Fibroblast of mammary gland (primary cell): Measurements from ENCODE around the gene RCL1.

Source experiments
- DNase-seq: peaks from one replicate; pipeline ENCODE4 v3.0.0-alpha.2; 2010; ENCODE audit warnings: low read depth
- H3K4me3 ChIP-seq: 2 replicates; pipeline ENCODE4 v1.5.1; 2011; ENCODE audit warnings: low read depth, mild to moderate bottlenecking, low read length, moderate library complexity; ENCODE audit not compliant: control insufficient read depth
- TF ChIP-seq, protein P1 (sequence below): conservative IDR thresholded peaks from 2 replicates; pipeline ENCODE4 v1.5.1; 2011; ENCODE audit warnings: low read depth, low read length, inconsistent platforms; ENCODE audit not compliant: control insufficient read depth, insufficient read depth

The RCL1 gene

DNA sequence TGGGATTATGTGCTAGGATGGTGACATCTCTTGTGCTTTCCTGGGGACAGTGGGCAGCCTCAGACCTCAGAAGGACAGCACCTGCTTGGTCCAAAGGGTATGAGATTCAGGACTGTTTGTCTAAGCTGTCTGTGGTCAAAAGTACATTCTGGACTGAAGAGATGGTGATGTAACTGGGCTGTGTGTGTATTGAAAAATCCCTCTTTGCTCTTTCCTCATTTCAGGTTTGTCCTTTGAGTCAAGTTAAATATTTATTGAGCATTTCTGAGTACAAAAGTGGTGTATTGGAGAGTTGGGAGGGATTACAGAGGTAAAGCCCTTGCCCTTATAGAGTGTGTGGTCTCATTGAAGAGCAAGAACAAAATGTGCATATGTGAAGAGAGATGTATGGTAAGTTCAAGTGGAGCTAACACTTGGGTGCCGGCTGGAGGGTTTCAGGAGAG, 46.7 kb downstream of the RCL1 start:
- H3K4me3 ChIP-seq: no peak overlapping the region
- peak; percentile 76 for DNase-seq
- TF ChIP-seq, protein P1, sequence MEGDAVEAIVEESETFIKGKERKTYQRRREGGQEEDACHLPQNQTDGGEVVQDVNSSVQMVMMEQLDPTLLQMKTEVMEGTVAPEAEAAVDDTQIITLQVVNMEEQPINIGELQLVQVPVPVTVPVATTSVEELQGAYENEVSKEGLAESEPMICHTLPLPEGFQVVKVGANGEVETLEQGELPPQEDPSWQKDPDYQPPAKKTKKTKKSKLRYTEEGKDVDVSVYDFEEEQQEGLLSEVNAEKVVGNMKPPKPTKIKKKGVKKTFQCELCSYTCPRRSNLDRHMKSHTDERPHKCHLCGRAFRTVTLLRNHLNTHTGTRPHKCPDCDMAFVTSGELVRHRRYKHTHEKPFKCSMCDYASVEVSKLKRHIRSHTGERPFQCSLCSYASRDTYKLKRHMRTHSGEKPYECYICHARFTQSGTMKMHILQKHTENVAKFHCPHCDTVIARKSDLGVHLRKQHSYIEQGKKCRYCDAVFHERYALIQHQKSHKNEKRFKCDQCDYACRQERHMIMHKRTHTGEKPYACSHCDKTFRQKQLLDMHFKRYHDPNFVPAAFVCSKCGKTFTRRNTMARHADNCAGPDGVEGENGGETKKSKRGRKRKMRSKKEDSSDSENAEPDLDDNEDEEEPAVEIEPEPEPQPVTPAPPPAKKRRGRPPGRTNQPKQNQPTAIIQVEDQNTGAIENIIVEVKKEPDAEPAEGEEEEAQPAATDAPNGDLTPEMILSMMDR: no peak

DNA sequence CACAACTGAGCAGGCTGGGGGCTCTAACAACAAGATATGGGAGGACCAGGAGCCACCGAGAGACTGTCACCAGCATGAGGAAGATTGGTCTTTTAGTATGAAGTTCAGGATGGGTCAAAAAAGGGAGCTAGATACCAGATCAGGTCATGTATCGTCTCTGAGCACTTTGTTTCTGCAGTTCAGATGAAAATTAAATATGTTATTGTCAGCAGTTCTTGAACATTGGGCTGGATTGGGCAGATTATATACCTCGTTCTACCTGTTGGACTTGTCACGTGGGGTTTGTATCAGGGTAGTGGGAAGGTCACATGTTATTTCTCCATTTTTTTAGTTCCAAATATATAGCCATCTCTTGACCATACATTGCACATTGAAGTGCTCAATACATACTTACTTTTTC, 47.3 kb downstream of the RCL1 start:
- H3K4me3 ChIP-seq: no peak overlapping the region
- DNase-seq: no peak
- TF ChIP-seq, protein P1: no peak

GRCh38 chr9:4842213-4842612, 49.5 kb downstream of the RCL1 start:
- TF ChIP-seq, protein P1: no peak
- no peak overlapping the region for H3K4me3 ChIP-seq
- DNase-seq: no peak

GRCh38 chr9:4842734-4843133, 50.0 kb downstream of the RCL1 start:
- H3K4me3 ChIP-seq: no peak overlapping the region
- DNase-seq: peak; percentile 34
- TF ChIP-seq, protein P1: no peak

- DNase-seq: no peak
- H3K4me3 ChIP-seq: no peak overlapping the region
- TF ChIP-seq, protein P1: no peak
Measured at GRCh38 chr9:4844056-4844838, 51.5 kb downstream of the RCL1 start.

DNA sequence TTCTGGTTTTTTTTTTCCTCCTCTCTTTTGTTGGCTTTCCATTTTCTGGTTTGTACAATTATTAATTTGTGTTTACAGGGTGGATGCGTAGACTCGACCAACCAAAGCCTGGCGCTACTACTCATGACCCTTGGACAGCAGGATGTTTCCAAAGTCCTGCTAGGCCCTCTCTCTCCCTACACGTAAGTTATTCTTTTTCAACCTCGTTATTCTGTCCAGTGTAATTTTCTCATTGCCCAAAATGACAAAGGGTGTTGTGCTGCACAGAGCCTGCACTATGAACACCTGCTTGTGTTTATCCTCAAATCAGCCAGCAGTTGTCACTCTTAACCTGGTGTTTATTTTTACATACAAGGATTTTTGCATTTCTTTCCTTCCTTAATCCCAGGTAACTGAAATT, 56.6 kb downstream of the RCL1 start:
- no peak for DNase-seq
- TF ChIP-seq, protein P1: no peak
- no peak overlapping the region for H3K4me3 ChIP-seq

- TF ChIP-seq, protein P1: no peak
- no peak overlapping the region for H3K4me3 ChIP-seq
- DNase-seq: no peak
Measured at GRCh38 chr9:4850603-4851310, 58.0 kb downstream of the RCL1 start.
